ENCODE data around the gene TFDP2.
"Not testable (repeated sequence)": the region's sequence is repeated elsewhere in the genome, so short reads cannot be mapped to it uniquely, and the experiment has no call there.

TFDP2 gene

DNA sequence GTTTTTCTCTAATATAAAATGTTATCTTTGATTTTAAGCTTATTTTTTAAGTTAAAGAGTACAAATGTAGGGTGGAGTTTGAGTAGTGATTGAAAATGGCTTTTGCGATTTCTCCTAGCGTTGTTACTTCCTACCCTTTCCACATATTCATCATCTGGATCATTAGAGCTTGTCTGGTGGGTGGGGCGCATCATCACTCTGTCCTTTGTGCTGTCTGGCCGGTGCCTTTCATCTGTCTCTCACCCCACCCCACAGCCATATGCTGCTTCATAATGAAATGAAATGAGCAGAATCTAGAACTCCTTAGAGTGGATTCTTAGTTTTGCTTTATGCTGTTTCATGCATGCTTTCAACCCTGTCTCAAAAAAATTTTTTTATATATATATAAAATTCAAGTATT is 228.6 kb downstream of the TFDP2 start:
- no peak for DNase-seq

DNA sequence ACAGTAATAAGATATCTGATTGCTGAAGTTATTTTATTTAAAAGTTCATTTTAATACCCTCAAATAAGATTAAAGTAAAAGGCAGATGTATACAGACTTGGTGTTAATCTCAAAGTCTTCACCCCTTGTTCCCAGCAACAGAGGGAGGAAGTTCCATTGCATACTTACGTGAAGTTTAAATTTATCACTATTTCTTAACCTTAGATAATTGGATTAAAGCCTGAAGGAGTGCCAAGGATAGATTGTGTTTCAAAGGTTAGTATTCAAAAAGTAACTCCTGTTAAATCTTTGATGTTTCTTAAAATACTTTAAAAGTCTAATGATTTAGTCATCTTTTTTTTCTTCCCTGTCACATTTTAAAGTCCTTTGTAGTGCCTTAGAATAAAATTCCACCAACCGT is 233.6 kb downstream of the TFDP2 start:
- no peak for DNase-seq

DNA sequence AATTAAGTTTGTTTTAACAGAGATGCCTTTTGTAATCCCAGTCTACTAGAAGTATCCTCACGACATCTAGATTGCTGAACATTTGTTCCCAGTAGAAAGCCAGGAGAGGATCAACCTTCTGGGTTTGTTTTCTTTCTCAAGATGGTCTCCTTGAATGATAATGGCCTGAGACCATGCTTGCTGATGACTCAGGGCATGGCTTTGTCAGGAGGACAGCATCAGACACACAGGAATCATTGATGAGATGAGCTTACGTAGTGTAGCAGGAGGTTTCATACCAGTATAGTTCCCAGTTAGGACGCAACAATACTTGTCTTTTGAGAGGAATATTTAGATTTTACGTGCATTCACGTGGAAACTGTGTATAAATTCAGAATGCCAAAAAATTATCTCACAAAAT is 234.3 kb downstream of the TFDP2 start:
- no peak for DNase-seq

DNA sequence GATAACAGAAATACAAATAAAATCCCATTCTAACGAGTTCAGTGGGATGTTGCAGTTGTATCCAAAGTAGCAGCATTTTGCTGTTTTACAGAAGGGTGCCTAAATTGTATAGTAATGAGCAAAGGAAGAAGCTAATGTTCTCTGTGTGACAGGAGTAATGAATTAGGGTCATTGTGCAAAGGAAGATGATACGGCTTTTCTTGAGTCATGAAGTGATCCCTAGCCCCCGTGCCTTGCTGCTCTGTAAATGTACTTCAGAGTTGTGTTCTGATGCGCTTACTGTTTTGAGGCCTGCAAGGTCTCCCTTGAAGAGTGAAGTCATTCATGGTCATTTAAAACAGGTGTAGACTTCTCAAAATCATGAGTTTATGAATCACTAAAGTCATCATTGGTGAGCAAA is 235.0 kb downstream of the TFDP2 start:
- no peak for DNase-seq

DNA sequence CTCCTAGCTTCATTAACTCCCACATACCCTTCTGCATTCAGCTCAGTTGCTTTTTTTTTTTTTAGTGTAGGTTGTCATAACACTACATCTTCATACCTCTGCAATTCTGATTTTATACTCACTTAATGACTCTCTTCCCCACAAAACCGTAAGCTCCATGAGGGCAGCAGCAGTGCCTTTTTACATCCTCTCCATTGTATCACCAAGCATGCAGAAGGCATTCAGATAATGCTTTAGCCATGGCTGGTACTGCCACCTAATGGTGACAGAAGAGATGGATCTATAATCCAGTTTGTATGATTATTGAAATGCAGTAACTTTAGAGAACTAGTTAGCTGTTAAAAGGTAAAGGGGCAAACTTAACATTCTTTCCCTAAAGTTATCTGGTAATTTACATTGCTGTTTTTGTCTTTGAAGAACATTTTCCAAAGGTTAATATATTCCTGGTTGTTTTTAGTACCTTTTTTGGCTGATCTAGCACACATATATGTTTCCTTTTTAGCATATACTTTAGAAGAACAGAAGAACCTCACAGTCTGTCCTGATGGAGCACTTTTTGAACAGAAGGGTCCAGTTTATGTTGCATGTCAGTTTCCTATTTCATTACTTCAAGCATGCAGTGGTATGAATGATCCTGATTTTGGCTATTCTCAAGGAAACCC is 236.1 kb downstream of the TFDP2 start:
- DNase-seq, result peak; percentile 38

DNA sequence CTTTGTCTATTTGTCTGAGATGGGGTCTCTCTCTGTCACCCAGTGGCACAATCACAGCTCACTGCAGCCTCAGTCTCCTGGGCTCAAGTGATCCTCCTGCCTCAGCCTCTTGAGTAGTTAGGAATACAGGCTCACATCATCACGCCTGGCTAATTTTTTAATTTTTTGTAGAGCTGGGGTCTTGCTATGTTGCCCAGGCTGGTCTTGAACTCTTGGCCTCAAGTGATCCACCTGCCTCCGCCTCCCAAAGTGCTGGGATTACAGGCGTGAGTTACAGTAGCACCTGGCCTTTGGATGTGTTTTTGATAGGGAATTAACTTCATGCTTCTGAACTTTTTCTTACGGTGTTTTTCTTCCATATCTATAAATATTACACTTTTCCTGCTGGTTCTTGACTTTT is 239.4 kb downstream of the TFDP2 start:
- not testable (repeated sequence) for DNase-seq

DNA sequence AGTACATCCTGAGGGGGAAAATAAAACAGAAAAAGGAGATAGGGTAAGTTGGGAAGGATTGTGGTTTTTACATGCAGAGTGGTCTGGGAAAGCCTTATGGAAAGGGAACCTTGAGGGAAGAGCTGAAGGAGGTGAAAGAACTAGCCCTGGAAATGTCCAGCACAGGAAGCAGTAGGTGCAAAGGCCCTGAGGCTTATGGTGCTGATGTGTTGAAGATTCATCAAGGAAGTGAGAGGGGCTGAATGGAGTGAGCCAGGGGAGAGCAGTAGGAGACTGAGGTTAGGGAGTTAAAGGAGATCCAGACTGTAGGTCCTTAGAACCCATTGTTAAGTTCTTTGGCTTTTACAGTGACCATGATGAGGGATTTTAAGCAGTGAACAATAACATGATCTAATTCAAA is 239.9 kb downstream of the TFDP2 start:
- DNase-seq, result no peak

DNA sequence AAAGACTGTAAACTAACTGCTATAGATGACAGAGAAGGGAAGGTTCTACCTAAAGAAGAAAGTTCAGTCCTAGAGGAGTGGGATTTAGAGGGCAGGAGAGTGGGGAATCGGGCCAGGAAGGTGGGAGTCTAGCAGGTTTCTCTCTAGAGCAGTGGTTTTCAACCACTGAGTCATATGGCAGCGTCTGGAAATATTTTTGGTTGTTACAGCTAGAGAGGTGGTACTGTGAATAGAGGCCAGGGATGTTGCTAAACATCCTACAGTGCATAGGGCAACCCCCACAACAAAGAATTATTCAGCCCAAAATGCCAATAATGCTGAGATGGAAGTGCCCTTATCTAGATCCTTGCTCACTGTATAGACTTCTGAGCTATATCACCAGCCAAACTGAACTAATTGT is 244.2 kb downstream of the TFDP2 start:
- DNase-seq, result no peak

DNA sequence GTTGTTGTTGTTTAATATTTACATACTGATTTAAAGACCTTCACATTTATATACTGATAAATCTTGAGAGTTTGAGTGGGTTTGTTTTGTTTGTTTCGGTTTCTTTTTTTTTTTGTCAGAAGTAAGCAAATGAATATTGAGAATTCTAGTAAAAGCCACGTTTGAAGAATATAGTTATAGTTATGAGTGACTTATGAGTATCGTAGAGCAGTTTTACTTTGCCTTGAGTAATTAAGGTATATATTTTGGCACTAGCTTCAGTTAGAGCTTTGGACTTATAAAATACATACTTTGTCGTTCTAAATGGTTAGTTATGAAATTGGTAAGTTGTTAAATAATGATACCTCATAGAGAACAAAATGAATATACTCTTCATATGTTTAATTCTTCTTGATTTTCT is 245.1 kb downstream of the TFDP2 start:
- DNase-seq, result no peak

DNA sequence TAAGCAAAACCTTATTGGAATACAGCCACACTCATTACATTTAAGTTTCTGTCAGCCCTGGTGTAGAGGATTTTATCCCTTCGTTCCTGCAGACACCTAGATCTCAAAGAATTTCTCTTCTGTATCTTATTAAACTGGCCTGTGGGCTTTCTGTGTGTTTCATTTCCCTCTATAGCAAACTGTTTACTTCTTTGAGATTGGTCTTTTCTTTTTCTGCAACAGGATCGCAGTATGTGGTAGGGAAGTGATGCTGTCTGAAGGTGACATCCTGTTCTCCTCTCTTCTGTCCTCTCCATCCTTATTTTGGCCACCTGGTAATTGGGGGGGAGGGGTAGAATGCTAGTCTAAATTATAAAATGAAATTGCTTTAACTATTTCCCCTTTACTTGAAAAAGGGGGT is 247.4 kb downstream of the TFDP2 start:
- DNase-seq, result no peak

DNA sequence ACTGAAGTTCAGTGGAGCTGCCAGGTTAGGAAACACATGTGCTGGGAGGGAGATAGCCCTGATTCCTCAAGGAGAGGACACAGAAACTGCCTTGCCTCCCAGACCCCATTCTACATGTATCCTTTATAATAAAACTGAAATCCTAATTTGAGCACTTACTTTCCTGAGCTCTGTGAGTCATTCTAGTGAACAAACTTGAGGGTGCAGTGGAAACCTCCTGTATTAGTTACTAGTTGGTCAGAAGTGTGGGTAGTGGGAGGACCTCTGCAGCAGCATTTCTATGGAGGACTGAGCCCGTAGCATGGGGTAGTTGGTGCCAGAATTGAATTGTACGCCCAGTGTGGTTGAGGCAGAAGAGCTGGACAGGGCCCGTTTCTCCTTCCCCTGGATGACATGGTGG is 249.0 kb downstream of the TFDP2 start:
- no peak for DNase-seq

DNA sequence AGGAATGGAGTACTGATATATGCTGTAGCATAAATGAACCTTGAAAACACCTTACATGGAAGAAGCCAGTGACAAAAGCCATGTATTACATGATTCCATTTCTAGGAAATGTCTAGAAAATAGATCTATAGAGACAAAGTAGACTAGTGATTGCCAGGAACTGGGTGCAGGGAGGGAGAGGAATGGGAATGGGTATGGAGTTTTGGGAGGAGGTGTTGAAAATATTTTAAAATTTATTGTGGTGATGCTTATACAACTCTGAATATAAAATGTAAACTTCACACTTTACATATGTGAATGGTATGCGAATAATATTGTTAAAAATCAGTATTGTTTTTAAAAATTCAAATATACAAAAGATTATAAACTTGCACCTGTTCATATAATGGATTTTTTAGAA is 250.4 kb downstream of the TFDP2 start:
- DNase-seq, result no peak

DNA sequence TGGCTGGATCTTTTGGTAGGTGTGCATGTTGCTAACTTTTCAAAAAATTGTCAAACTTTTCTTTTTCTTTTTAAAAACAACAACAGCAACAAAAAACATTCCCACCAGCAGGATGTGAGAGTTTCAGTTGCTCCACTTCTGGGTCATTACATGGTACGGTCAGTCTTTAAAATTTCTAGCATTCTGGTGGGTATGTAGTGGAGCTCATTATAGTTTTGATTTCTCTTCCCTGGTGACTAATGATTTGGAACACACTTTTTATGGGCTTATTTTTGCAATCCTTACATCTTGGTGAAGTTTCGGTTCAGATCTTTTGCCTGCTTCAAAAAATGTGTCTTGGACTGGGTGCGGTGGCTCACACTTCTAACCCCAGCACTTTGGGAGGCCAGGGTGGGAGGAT is 253.6 kb downstream of the TFDP2 start:
- no peak for DNase-seq

DNA sequence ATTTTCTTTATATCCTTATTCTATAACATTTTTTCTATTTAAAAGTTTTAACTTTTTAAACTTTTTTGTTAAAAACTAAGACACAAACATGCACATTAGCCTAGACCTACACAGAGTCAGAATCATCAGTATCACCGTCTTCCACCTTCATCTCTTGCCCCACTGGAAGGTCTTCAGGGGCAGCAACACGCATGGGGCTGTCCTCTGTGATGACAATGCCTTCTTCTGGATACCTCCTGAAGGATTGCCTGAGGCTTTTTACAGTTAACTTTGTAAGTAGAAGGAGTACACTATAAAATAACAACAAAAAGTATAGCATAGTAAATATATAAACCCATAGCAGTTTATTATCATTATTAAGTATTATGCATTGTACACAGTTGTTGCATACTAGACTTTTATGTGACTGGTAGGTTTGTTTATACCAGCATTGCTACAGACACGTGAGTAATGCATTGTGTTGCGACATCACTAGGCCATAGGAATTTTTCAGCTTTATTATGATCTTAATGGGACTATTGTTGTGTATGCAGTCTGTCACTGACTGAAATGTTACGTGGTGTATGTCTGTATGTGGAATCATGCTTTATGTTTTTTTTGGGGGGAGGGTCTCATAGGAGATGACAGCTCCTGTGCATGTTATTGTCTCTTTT is 254.7 kb downstream of the TFDP2 start:
- DNase-seq, result no peak

All from CD4-positive, alpha-beta T cell treated with Interferon gamma for 1 hour (primary cell).